ENCODE data around the gene TLE4. TPM values are rescaled to one million over a fixed set of nuclear protein-coding genes. Genes with fewer than 3 reads are reported as not detected.

The TLE4 gene
- total RNA-seq, 1 experiment from 2014 or later: 17.9 TPM

DNA sequence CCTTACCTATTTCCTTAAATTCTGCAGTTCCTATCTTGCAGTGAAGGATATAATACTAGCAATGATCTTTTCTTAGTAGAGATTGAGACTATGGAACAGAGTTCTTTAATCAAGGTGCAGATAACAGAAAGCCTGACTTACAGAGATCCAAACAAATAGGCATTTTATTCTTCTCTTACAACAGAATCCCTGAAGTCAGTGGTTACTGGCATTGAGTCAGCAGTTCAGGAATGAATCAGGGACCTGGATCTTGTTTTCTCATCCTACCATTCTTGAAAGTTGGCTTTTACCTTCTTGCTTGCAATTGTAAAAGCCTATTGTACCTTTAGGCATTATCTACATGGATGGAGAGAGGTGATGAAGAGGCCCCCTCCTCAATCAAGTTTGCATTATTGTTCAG is 47.5 kb upstream of the TLE4 start:
- H2AFZ ChIP-seq (ENCODE audit: low read length): no peak overlapping the region
- H3K27ac ChIP-seq (ENCODE audit: low read length): no peak overlapping the region
- DNase-seq (peak; percentile 34), ATAC-seq (no peak)
- no peak for TF ChIP-seq EZH2phosphoT487 (IDR thresholded peaks at IDR 0.05; ENCODE audit: borderline replicate concordance, low read length)
- TF ChIP-seq, protein P1, sequence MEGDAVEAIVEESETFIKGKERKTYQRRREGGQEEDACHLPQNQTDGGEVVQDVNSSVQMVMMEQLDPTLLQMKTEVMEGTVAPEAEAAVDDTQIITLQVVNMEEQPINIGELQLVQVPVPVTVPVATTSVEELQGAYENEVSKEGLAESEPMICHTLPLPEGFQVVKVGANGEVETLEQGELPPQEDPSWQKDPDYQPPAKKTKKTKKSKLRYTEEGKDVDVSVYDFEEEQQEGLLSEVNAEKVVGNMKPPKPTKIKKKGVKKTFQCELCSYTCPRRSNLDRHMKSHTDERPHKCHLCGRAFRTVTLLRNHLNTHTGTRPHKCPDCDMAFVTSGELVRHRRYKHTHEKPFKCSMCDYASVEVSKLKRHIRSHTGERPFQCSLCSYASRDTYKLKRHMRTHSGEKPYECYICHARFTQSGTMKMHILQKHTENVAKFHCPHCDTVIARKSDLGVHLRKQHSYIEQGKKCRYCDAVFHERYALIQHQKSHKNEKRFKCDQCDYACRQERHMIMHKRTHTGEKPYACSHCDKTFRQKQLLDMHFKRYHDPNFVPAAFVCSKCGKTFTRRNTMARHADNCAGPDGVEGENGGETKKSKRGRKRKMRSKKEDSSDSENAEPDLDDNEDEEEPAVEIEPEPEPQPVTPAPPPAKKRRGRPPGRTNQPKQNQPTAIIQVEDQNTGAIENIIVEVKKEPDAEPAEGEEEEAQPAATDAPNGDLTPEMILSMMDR (conservative IDR thresholded peaks at IDR 0.05; ENCODE audit: low read depth, low read length): no peak
- no peak for TF ChIP-seq EZH2 (IDR thresholded peaks at IDR 0.05; ENCODE audit: low read length, unreplicated experiment)
- no peak overlapping the region for H3K4me3 ChIP-seq (ENCODE audit: low read length)
- intact Hi-C loops (cut with micrococcal nuclease): no loop called here
- H3F3A ChIP-seq (ENCODE audit: low read length, unreplicated experiment): no peaks in the 10 kb centered on the region
- no peaks in the 10 kb centered on the region for H3K9me2 ChIP-seq (replicated peaks; ENCODE audit: low read length)
- no peaks in the 10 kb centered on the region for H3K27me3 ChIP-seq (ENCODE audit: low read length)
- H4K20me1 ChIP-seq (ENCODE audit: low read length): no peaks in the 10 kb centered on the region
- no peak overlapping the region for H3K4me2 ChIP-seq (ENCODE audit: low read length)
- H3K9me3 ChIP-seq (ENCODE audit: low read length): no peaks in the 10 kb centered on the region
- no TSS peak for BruUV-seq (replicated peaks)
- H3K79me2 ChIP-seq (ENCODE audit: low read length): no peaks in the 10 kb centered on the region
- ChIA-PET CTCF (no interaction called here), POLR2A (ENCODE audit: unreplicated experiment) (no interaction called here)
- no peaks in the 10 kb centered on the region for H3K4me1 ChIP-seq (ENCODE audit: insufficient read depth, low read length)
- H3K9ac ChIP-seq (ENCODE audit: low read length): no peak overlapping the region
- no peaks in the 10 kb centered on the region for H3K36me3 ChIP-seq (ENCODE audit: low read depth, low read length)

- Histone ChIP-seq H3K9me2 (replicated peaks; ENCODE audit: low read length) (no peaks in the 10 kb centered on the region), H3K27me3 (ENCODE audit: low read length) (no peaks in the 10 kb centered on the region), H3F3A (ENCODE audit: low read length, unreplicated experiment) (no peaks in the 10 kb centered on the region), H3K27ac (ENCODE audit: low read length) (no peak overlapping the region), H4K20me1 (ENCODE audit: low read length) (no peaks in the 10 kb centered on the region), H3K4me1 (ENCODE audit: insufficient read depth, low read length) (no peaks in the 10 kb centered on the region), H3K9me3 (ENCODE audit: low read length) (no peaks in the 10 kb centered on the region), H3K79me2 (ENCODE audit: low read length) (no peaks in the 10 kb centered on the region), H3K9ac (ENCODE audit: low read length) (no peak overlapping the region), H3K4me2 (ENCODE audit: low read length) (no peak overlapping the region), H2AFZ (ENCODE audit: low read length) (no peak overlapping the region), H3K36me3 (ENCODE audit: low read depth, low read length) (no peaks in the 10 kb centered on the region), H3K4me3 (ENCODE audit: low read length) (no peak overlapping the region)
- POLR2A ChIA-PET (ENCODE audit: unreplicated experiment): no interaction called here
- DNase-seq (no peak), ATAC-seq (no peak)
- BruUV-seq (replicated peaks): no TSS peak
- intact Hi-C loops (cut with micrococcal nuclease): no loop called here
- CTCF ChIA-PET: no interaction called here
- TF ChIP-seq, protein P1 (conservative IDR thresholded peaks at IDR 0.05; ENCODE audit: low read depth, low read length): no peak
- TF ChIP-seq EZH2phosphoT487 (IDR thresholded peaks at IDR 0.05; ENCODE audit: borderline replicate concordance, low read length): no peak
- no peak for TF ChIP-seq EZH2 (IDR thresholded peaks at IDR 0.05; ENCODE audit: low read length, unreplicated experiment)
Observed at GRCh38 chr9:79526149-79526672, 45.6 kb upstream of the TLE4 start.

DNA sequence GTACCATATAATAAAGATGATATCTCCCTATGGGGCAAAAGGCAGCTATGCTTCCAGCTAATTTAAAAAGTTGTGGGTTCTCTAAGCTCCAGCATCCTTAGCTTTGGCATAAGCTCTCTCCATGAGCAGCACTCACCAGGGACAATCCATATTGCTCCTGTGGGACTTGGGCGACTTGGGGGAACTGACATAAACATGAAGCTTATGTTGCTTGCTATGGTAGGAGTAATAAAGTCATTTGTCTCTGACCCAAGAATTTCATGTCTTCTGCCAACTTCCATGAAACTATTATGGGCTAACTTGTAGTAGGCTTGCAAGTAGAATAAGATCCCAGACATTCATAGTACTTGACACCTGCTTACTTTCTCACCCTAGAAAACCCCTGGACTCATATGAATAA is 36.2 kb upstream of the TLE4 start:
- Histone ChIP-seq H3K4me3 (ENCODE audit: low read length) (no peak overlapping the region), H4K20me1 (ENCODE audit: low read length) (no peaks in the 10 kb centered on the region), H3K27ac (ENCODE audit: low read length) (no peak overlapping the region), H3K9ac (ENCODE audit: low read length) (no peak overlapping the region), H3K4me2 (ENCODE audit: low read length) (no peak overlapping the region), H3K4me1 (ENCODE audit: insufficient read depth, low read length) (no peaks in the 10 kb centered on the region), H3K27me3 (ENCODE audit: low read length) (no peaks in the 10 kb centered on the region), H3K9me3 (ENCODE audit: low read length) (no peaks in the 10 kb centered on the region), H3K36me3 (ENCODE audit: low read depth, low read length) (no peaks in the 10 kb centered on the region), H3F3A (ENCODE audit: low read length, unreplicated experiment) (no peaks in the 10 kb centered on the region), H2AFZ (ENCODE audit: low read length) (no peak overlapping the region), H3K9me2 (replicated peaks; ENCODE audit: low read length) (no peaks in the 10 kb centered on the region), H3K79me2 (ENCODE audit: low read length) (no peaks in the 10 kb centered on the region)
- ATAC-seq (no peak), DNase-seq (no peak)
- no TSS peak for BruUV-seq (replicated peaks)
- POLR2A ChIA-PET (ENCODE audit: unreplicated experiment): no interaction called here
- TF ChIP-seq EZH2 (IDR thresholded peaks at IDR 0.05; ENCODE audit: low read length, unreplicated experiment) (no peak), EZH2phosphoT487 (IDR thresholded peaks at IDR 0.05; ENCODE audit: borderline replicate concordance, low read length) (no peak)
- TF ChIP-seq, protein P1 (conservative IDR thresholded peaks at IDR 0.05; ENCODE audit: low read depth, low read length): no peak
- intact Hi-C loops (cut with micrococcal nuclease): no loop called here
- CTCF ChIA-PET: no interaction called here

Data from PC-3 (cell line).